Measurements from ENCODE around the gene UROC1. TPM values are rescaled to one million over a fixed set of nuclear protein-coding genes. Genes with fewer than 3 reads are reported as not detected.

Gene UROC1
- total and polyA plus RNA-seq, 4 experiments from 2014 or later = not detected

DNA sequence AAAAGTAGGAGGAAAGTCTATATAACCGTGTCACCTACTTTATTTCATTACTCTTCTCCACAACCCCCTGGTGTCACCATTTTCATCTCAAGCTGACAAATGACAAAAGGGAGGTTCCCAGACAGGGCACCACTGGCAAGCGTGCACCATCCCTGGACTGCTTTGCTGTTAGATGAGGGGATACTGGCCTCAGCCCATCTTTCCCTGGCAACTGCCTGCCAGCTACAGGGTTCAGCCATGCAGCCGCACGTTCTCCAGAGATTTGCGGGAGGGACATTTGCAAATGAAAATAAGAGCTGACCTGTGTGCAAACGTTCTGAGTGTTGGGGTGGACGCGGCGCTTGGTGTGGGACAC is 660 bp downstream of the UROC1 start:
- Mint-ChIP-seq H3K4me3 (no peak overlapping the region), H3K27me3 (no peaks in the 10 kb centered on the region), H3K4me1 (no peaks in the 10 kb centered on the region), H3K9me3 (no peaks in the 10 kb centered on the region), H3K36me3 (no peaks in the 10 kb centered on the region), H3K27ac (no peak overlapping the region)
- POLR2A ChIA-PET (ENCODE audit: partially characterized antibody) = no interaction called here
- H3K27ac ChIP-seq (ENCODE audit: low read depth, low read length) = no peak overlapping the region
- H3K27me3 ChIP-seq (ENCODE audit: insufficient read depth, low read length) = no peaks in the 10 kb centered on the region
- no peaks in the 10 kb centered on the region for H3K9me3 ChIP-seq (ENCODE audit: control insufficient read depth in 1 of 2, low read length in 2 of 2)
- CTCF ChIA-PET (ENCODE audit: partially characterized antibody) = no interaction called here
- no peak for DNase-seq
- intact Hi-C loops (cut with micrococcal nuclease) = no loop called here
- no peak overlapping the region for H3K4me3 ChIP-seq (ENCODE audit: low read length in 2 of 2)
- no peaks in the 10 kb centered on the region for H3K36me3 ChIP-seq (ENCODE audit: insufficient read depth, low read length)
- H3K4me1 ChIP-seq (ENCODE audit: insufficient read depth, low read length) = no peaks in the 10 kb centered on the region

DNA sequence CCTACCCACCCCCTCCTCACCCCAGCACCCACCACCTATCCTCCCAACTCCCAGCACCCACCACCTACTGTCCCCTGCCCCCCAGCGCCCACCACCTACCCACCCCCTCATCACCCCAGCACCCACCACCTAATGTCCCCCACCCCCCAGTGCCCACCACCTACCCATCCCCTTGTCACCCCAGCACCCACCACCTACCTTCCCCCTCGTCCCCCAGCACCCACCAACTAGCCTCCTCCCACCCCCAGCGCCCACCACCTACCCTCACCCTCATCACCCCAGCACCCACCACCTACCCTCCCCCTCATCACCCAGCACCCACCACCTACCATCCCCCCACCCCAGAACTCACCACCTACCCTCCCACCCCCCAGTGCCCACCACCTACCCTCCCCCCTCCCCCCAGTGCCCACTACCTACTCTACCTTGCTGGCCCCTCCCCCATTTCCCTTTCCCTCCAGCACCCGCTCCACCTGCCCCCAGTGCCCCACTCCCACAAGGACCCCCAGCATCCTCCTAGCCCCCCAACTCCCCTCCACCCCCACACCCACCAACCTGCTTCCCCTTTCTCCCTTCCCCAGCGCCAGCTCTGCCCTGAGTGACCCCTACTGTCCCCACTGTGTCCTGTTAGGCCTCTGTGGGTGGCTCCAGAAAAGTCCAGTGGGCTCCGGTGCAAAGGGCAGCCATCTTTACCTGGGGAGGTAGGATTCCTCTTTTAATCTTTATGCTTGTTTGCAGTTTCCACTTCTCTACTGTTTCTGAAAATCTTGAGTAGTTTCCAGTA is 1.2 kb downstream of the UROC1 start:
- POLR2A ChIA-PET (ENCODE audit: partially characterized antibody) = no interaction called here
- CTCF ChIA-PET (ENCODE audit: partially characterized antibody) = no interaction called here

DNA sequence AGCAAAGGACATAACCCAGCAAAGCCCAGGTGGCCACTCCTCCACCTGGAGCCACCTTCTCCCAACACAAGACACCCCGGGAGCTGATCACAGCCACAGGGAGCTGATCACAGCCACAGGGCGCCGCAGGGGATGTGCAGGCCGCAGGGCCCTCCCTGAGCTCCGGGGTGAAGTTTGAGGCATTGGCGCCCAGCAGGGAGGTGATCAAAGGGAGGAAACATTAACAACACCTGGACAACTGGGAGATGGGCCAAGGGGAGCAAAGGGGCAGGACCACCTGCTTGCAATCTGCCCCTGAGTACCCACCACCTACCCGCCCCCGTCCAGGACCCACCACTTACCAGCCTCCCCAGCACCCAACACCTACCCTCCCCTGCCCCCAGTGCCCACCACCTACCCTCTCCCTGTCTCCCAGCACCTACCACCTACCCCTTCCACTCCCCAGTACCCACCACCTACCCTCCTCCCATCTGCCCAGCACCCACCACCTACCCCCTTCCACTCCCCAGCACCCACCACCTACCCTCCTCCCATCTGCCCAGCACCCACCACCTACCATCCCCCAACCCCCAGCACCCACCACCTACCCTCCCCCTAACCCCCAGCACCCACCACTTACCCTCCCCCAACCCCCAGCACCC is 2.4 kb downstream of the UROC1 start:
- no peaks in the 10 kb centered on the region for H3K4me1 ChIP-seq (ENCODE audit: insufficient read depth, low read length)
- Mint-ChIP-seq H3K27ac (no peak overlapping the region), H3K4me3 (no peak overlapping the region), H3K27me3 (no peaks in the 10 kb centered on the region), H3K36me3 (no peaks in the 10 kb centered on the region), H3K9me3 (no peaks in the 10 kb centered on the region), H3K4me1 (no peaks in the 10 kb centered on the region)
- H3K36me3 ChIP-seq (ENCODE audit: insufficient read depth, low read length) = no peaks in the 10 kb centered on the region
- no peak overlapping the region for H3K4me3 ChIP-seq (ENCODE audit: low read length in 2 of 2)
- H3K9me3 ChIP-seq (ENCODE audit: control insufficient read depth in 1 of 2, low read length in 2 of 2) = no peaks in the 10 kb centered on the region
- no peaks in the 10 kb centered on the region for H3K27me3 ChIP-seq (ENCODE audit: insufficient read depth, low read length)
- ChIA-PET CTCF (ENCODE audit: partially characterized antibody) (no interaction called here), POLR2A (ENCODE audit: partially characterized antibody) (no interaction called here)
- intact Hi-C loops (cut with micrococcal nuclease) = no loop called here
- no peak overlapping the region for H3K27ac ChIP-seq (ENCODE audit: low read depth, low read length)
- no peak for DNase-seq

More for the DNA sequence above, 1.2 kb downstream of the UROC1 start:
- Histone ChIP-seq H3K4me3 (ENCODE audit: low read length in 2 of 2) (no peak overlapping the region), H3K36me3 (ENCODE audit: insufficient read depth, low read length) (no peaks in the 10 kb centered on the region), H3K4me1 (ENCODE audit: insufficient read depth, low read length) (no peaks in the 10 kb centered on the region), H3K27me3 (ENCODE audit: insufficient read depth, low read length) (no peaks in the 10 kb centered on the region), H3K27ac (ENCODE audit: low read depth, low read length) (no peak overlapping the region), H3K9me3 (ENCODE audit: control insufficient read depth in 1 of 2, low read length in 2 of 2) (no peaks in the 10 kb centered on the region)
- intact Hi-C loops (cut with micrococcal nuclease) = no loop called here
- DNase-seq = no peak
- Mint-ChIP-seq H3K27me3 (no peaks in the 10 kb centered on the region), H3K9me3 (no peaks in the 10 kb centered on the region), H3K27ac (no peak overlapping the region), H3K4me1 (no peaks in the 10 kb centered on the region), H3K4me3 (no peak overlapping the region), H3K36me3 (no peaks in the 10 kb centered on the region)

DNA sequence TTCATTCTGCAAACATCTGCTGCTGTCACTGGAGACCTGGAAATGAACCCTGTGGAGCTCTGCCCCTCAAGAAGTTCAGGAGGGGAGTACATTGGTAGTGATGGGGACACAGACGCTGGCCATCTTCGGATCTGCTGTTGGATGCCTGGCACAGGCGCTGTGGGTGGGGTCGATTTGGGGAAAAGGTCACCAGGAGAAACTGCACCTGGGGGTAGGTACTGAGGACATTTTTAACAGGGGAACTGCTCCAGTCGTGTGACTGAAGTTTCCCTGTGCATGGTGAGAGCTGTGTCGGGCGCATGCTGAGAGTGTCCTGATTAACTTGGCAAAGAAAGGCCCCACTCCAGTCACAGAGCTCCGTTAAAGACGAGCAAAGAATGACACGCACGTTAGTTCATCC is 3.4 kb downstream of the UROC1 start:
- Mint-ChIP-seq H3K27ac (no peak overlapping the region), H3K27me3 (no peaks in the 10 kb centered on the region), H3K9me3 (no peaks in the 10 kb centered on the region), H3K4me1 (no peaks in the 10 kb centered on the region), H3K4me3 (no peak overlapping the region), H3K36me3 (no peaks in the 10 kb centered on the region)
- Histone ChIP-seq H3K36me3 (ENCODE audit: insufficient read depth, low read length) (no peaks in the 10 kb centered on the region), H3K4me1 (ENCODE audit: insufficient read depth, low read length) (no peaks in the 10 kb centered on the region), H3K27me3 (ENCODE audit: insufficient read depth, low read length) (no peaks in the 10 kb centered on the region), H3K4me3 (ENCODE audit: low read length in 2 of 2) (no peak overlapping the region), H3K9me3 (ENCODE audit: control insufficient read depth in 1 of 2, low read length in 2 of 2) (no peaks in the 10 kb centered on the region), H3K27ac (ENCODE audit: low read depth, low read length) (no peak overlapping the region)
- CTCF ChIA-PET (ENCODE audit: partially characterized antibody) = interaction anchor here (1.1 kb wide), 1 partner anchor 8 kb away, joined by 5 read pairs; no protein-coding TSS in a partner anchor
- POLR2A ChIA-PET (ENCODE audit: partially characterized antibody) = no interaction called here
- intact Hi-C loops (cut with micrococcal nuclease) = no loop called here
- DNase-seq = no peak

DNA sequence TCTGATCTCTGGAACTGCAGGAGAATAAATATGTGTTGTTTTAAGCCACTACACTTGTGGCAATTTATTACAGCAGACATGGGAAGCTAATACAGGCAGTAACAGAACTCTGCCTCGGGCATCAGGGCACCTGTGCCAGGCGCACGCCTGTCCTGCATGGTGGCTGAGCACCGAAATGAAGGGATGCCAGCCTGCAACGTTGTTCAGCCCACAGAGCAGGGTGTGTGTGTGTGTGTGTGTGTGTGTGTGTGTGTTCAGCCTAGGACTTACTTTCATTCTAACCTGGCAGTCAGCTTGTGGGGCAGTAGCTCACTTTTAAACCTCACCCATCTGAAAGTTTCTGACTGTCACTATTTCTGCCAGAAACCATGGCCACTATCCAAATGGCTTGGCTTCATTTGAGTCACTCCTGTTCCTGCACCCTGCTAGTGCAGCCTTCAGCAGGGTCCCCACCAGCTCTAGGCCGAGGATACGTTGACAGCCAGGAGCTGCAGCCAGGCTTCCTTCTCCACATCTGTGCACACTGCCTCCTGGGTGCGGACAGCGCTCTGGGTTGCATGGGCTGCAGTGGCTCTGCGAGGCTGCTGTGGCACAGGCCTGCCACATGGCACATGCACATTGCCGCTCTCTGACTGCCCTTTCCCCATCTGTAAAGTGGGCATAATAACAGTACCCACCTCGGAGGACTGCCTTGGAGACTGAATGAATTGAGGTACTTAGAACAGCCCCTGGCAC is 4.5 kb downstream of the UROC1 start:
- Mint-ChIP-seq H3K36me3 (no peaks in the 10 kb centered on the region), H3K4me1 (no peaks in the 10 kb centered on the region), H3K27me3 (no peaks in the 10 kb centered on the region), H3K9me3 (peaks cover 0 to 4% (median 0%) of the 10 kb centered on the region in 8 donors), H3K27ac (no peak overlapping the region), H3K4me3 (no peak overlapping the region)
- intact Hi-C loops (cut with micrococcal nuclease) = no loop called here
- H3K27me3 ChIP-seq (ENCODE audit: insufficient read depth, low read length) = no peaks in the 10 kb centered on the region
- CTCF ChIA-PET (ENCODE audit: partially characterized antibody) = interaction anchor here (1.1 kb wide), 1 partner anchor 9 kb away, joined by 5 read pairs; no protein-coding TSS in a partner anchor
- POLR2A ChIA-PET (ENCODE audit: partially characterized antibody) = no interaction called here
- no peaks in the 10 kb centered on the region for H3K9me3 ChIP-seq (ENCODE audit: control insufficient read depth in 1 of 2, low read length in 2 of 2)
- H3K4me3 ChIP-seq (ENCODE audit: low read length in 2 of 2) = no peak overlapping the region
- no peaks in the 10 kb centered on the region for H3K4me1 ChIP-seq (ENCODE audit: insufficient read depth, low read length)
- no peak overlapping the region for H3K27ac ChIP-seq (ENCODE audit: low read depth, low read length)
- no peaks in the 10 kb centered on the region for H3K36me3 ChIP-seq (ENCODE audit: insufficient read depth, low read length)
- DNase-seq = no peak

DNA sequence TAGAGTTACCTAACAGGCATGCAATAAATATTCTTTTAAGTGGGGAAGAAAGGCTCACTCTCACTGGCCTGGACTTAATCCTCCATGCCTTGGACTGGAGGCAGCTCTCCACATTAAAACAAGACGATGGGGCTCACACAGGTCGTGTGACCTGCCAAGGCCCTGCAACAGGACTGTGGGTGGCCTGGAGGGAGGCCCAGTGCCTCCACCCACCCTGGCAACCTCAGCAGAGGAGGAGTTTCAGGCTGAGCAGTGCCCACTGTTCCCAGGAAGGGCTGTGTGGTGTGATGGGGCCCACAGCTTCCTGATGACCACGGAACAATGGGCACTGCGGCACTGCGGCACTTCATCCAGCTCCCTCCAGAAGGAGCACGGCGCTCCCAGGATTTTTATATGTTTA is 5.5 kb downstream of the UROC1 start:
- H3K36me3 ChIP-seq (ENCODE audit: insufficient read depth, low read length) = no peaks in the 10 kb centered on the region
- H3K4me1 ChIP-seq (ENCODE audit: insufficient read depth, low read length) = no peaks in the 10 kb centered on the region
- Mint-ChIP-seq H3K4me3 (no peak overlapping the region), H3K27ac (no peak overlapping the region), H3K27me3 (no peaks in the 10 kb centered on the region), H3K36me3 (no peaks in the 10 kb centered on the region), H3K4me1 (no peaks in the 10 kb centered on the region), H3K9me3 (peaks cover 0 to 4% (median 0%) of the 10 kb centered on the region in 8 donors)
- intact Hi-C loops (cut with micrococcal nuclease) = no loop called here
- no peak for DNase-seq
- H3K27ac ChIP-seq (ENCODE audit: low read depth, low read length) = no peak overlapping the region
- no peaks in the 10 kb centered on the region for H3K27me3 ChIP-seq (ENCODE audit: insufficient read depth, low read length)
- POLR2A ChIA-PET (ENCODE audit: partially characterized antibody) = no interaction called here
- no peak overlapping the region for H3K4me3 ChIP-seq (ENCODE audit: low read length in 2 of 2)
- no peaks in the 10 kb centered on the region for H3K9me3 ChIP-seq (ENCODE audit: control insufficient read depth in 1 of 2, low read length in 2 of 2)
- CTCF ChIA-PET (ENCODE audit: partially characterized antibody) = interaction anchor here (0.7 to 2.6 kb wide), 2 partner anchors 11 to 16 kb away, joined by 3 to 14 read pairs; partner anchors contain the start of gene CHST13

DNA sequence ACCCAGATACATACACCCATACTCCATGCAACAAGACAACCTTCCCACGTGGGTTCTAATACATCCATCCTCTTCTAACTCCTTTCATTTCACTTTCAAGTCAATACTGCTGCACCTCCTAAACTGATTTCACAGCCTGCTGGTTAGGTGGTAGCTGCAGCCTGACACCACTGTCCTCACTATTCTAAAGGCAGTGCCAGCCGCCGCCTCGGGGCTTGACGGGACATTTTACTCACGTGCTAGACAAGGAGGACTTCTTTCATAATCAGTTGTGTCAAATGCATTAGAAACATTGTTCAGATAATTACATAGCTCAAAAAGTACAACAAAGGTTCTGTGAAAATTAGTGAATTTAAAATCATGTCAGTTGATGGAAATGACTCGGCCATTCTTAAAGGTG is 6.3 kb downstream of the UROC1 start:
- Histone ChIP-seq H3K27ac (ENCODE audit: low read depth, low read length) (no peak overlapping the region), H3K4me3 (ENCODE audit: low read length in 2 of 2) (no peak overlapping the region), H3K27me3 (ENCODE audit: insufficient read depth, low read length) (no peaks in the 10 kb centered on the region), H3K9me3 (ENCODE audit: control insufficient read depth in 1 of 2, low read length in 2 of 2) (no peaks in the 10 kb centered on the region), H3K4me1 (ENCODE audit: insufficient read depth, low read length) (no peaks in the 10 kb centered on the region), H3K36me3 (ENCODE audit: insufficient read depth, low read length) (no peaks in the 10 kb centered on the region)
- H3K9me3 Mint-ChIP-seq = peaks cover 0 to 4% (median 0%) of the 10 kb centered on the region in 8 donors
- no peaks in the 10 kb centered on the region for H3K4me1 Mint-ChIP-seq
- intact Hi-C loops (cut with micrococcal nuclease) = no loop called here
- H3K36me3 Mint-ChIP-seq = no peaks in the 10 kb centered on the region
- no peak overlapping the region for H3K27ac Mint-ChIP-seq
- ChIA-PET POLR2A (ENCODE audit: partially characterized antibody) (no interaction called here), CTCF (ENCODE audit: partially characterized antibody) (interaction anchor here (2.6 kb wide), 1 partner anchor 11 kb away, joined by 14 read pairs; the partner anchor contains the start of gene CHST13)
- no peak for DNase-seq
- H3K27me3 Mint-ChIP-seq = no peaks in the 10 kb centered on the region
- no peak overlapping the region for H3K4me3 Mint-ChIP-seq

Data from CD4-positive, alpha-beta memory T cell (primary cell).